SIG-M5 treated with dmso at 0.1 percent for 504 hours (cell line): Measurements from ENCODE around the gene ETFA.
A peak's percentile ranks its signal among the peaks of the same experiment; 100 is the strongest.
"Not testable (repeated sequence)": the region's sequence is repeated elsewhere in the genome, so short reads cannot be mapped to it uniquely, and the experiment has no call there.

Experiments used
- DNase-seq: peaks from one replicate; lab custom pipeline; 2025; ENCODE audit not compliant: unreplicated experiment; lab: John Stamatoyannopoulos, UW

Gene ETFA

DNA sequence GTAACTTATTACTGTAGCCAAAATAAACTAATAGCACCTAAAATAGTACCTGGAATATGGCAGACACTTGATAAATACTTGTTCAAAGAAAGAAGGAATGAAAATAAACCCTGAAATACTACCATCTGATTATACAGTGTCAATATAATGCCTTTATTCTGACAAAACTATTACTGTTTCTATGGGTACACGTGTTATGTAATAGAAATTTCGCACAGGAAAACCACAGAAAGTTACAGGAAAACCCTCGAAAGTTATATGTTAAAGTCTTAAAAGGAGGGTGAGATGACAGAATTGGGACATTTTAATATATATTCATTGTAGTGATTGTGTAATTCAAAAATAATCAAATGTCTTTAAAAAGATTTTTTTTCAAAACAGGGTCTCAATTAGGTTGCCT lies 28.8 kb downstream of the ETFA start:
- DNase-seq, result no peak

GRCh38 chr15:76278651-76279050 lies 32.6 kb downstream of the ETFA start:
- DNase-seq, result no peak

DNA sequence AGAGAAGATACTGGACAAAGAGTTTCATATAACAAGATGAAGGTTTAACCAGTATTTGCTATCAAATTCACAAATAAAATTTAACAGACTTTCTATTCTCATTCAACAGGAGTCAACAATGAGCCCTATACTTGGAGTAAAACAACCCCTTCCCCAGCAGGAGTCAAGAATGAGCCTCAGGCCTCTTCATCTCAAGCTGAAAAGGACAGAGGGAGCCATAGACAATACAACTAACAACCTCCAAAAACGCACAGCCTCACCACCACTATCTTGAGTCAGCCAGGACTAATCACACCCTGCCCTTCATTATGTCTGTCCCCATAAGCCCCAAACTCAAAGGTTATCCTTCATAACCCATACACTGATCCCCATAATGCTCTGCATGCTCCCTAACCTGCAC lies 36.4 kb downstream of the ETFA start:
- DNase-seq, result no peak

- no peak for DNase-seq
Measured at GRCh38 chr15:76274226-76274625, 37.0 kb downstream of the ETFA start.

DNA sequence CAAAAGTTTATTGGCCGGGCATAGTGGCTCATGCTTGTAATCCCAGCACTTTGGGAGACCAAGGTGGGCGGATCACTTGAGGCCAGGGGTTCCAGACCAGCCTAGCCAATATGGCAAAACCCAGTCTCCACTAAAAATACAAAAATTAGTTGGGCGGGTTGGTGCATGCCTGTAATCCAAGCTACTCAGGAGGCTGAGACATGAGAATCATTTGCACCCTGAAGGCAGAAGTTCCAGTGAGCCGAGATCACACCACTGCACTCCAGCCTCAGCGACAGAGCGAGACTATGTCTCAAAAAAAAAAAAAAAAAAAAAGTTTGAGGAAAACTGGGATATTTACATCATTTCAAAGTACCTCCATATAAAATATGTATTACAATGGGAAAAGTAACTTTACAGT lies 40.4 kb downstream of the ETFA start:
- DNase-seq, result no peak

GRCh38 chr15:76267077-76267476 lies 44.2 kb downstream of the ETFA start:
- no peak for DNase-seq

DNA sequence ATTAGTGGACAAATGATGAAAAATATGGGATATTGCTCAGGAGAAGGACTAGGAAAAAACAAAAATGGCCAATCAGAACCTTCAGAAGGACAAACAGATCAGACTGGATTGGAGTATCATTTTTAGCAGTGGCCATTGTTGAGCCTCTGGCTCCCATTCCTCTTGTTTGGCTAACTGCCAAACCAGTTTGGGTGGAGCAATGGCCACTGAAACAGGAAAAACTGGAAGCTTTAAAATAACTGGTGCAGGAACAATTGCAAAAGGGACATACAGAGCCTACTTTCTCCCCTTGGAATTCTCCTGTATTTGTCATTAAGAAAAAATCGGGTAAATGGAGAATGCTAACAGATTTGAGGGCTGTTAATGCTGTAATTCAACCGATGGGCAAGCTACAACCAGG lies 45.5 kb downstream of the ETFA start:
- not testable (repeated sequence) for DNase-seq

DNA sequence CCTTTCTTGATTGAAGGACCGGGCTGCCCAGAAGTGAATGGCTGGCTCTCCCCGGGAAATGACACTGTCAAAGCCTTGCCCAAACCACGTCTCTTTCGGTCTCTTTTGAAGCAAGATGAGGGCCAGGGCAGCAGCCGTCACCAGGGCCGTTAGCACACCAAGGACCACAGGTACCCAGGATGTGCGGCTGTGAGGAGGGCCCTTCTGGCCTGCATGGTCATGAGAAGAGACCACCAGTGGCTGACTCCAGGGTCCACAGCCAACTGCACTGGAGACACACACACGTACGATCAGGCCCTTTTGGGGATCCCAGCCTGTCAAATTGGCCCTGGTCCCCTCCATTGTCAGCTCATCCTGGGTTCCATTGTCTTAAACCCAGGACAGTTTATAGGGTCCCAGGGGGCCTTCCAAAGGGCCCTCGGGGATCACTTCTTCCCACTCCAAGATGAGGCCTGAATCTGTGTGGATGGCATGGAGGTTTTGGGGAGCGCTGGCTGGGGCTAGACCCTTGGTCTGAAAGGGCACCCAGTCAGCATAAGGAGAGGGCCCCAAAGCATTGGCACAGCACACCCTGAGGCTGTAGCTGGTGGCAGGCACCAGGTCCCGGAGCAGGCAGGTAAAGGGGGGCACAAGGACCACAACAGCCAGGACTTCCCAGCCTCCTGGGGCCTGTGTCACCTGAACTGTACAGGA lies 50.9 kb downstream of the ETFA start:
- DNase-seq, result no peak

GRCh38 chr15:76259392-76259791 lies 51.9 kb downstream of the ETFA start:
- no peak for DNase-seq

DNA sequence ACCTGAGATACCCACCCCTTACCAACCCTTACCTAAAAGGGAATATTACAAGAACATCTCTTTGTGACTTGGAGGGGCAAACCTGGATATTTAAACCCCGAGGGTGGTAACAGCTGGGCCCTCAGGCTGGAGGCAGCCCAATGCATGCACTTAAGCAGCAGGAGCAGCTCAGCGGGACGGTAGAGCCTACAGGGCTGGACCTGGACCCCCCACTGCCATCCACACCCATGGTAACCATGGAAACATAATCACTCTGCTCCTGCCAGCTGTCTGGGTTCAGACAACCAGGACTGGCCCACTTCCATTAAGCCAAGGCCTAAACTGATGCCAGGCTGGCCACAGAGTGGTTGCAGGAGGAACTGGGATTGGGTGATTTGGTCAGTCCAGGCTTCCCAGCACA lies 52.8 kb downstream of the ETFA start:
- DNase-seq, result no peak

- no peak for DNase-seq
Measured at GRCh38 chr15:76253691-76254473, 57.4 kb downstream of the ETFA start.

GRCh38 chr15:76252249-76252648 lies 59.0 kb downstream of the ETFA start:
- no peak for DNase-seq

DNA sequence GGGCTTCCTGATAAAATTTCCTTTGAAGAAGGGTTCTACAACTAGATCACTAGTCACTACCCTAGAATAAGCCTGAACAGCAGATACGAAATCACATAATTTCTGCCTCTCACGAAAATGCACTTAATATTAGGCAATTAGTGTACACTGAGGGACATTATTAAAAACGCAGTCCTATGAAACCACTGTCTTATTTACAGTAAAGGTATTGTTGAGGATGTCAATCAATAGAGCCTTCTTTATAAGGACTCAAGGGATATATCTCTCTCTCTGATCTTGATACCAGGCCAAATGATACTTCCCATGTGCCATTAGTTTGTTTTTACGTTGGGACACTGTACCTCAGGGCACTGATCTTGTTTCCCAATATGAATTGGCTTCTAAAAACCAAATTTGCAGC lies 59.6 kb downstream of the ETFA start:
- no peak for DNase-seq

- no peak for DNase-seq
Measured at GRCh38 chr15:76245072-76245610, 66.1 kb downstream of the ETFA start.

- DNase-seq, result no peak
Measured at GRCh38 chr15:76239786-76240185, 71.5 kb downstream of the ETFA start.

GRCh38 chr15:76236350-76236749 lies 74.9 kb downstream of the ETFA start:
- DNase-seq, result no peak

DNA sequence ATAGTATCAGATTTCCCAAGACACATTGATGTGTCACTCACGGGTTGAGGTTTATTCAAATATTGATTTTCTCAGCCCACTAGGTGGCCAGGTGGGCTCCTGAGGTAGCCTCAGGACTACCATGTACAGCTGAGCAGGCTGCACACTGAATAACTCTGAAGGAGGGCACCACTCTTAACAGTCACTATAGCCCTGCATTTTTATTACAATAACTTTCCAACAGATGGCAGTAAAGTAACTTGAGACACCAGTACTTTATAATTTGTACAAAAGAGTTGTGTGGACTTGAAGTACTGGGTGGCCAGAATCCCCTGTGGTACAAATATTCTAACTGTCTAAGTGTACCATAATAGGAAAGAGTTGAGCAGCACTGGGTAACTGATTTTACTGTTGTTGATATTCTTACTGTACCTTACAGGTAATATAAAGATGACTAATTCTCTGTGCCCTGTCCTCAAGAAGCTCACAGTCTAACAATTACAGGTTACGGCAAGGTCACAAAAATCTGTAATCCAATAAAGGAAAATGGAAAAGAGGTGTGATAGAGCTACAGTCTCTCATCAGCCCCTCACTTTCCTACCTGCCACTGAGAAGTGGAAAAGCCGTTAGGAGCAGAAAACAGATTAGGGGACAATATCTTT lies 76.0 kb downstream of the ETFA start:
- peak; percentile 48 for DNase-seq

DNA sequence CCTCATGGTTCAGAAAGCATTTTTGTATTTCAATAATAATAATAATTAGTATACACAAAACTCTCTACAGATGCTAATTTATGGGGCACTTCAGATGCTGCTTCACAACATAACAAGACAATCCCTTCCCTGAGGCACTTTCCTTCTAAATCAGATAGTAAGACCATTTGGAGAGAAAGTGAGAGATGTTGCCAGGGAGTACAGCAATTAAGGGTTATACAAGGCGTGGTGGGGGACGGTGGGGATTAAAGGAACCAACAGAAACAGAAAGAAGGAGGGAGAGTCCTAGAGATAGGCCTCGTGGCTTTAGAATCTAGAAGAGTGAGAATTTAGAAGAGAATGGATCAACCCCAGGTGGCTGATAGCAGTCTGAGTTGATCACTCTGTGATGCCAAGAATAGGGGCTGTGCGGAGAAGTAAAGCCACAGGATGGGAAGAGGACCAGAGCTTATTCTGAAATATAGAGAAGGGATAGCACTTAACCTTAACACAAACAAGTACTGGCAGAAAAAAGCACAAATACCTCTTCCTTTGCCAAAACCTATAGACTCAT lies 76.9 kb downstream of the ETFA start:
- no peak for DNase-seq

DNA sequence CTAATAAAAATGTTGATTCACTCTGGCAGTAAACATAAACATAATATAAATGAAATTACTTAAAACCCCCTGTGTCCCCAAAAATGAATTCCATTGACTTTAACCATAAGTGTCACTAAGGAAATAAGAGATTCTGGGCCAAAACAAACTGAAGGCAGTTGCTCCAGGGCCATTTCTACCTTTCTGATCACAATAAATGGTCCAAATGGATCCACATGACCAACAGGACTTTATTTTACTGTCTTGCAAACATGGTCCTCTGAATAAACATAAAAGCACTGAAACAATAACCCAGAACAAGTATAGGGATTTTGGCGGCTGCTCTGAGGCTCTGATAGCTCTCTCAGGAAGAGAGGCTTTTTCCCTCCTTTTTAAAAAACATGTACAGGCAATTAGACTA lies 77.3 kb downstream of the ETFA start:
- no peak for DNase-seq

- DNase-seq, result no peak
Measured at GRCh38 chr15:76229266-76229665, 82.0 kb downstream of the ETFA start.

GRCh38 chr15:76223521-76223920 lies 87.7 kb downstream of the ETFA start:
- DNase-seq, result no peak

DNA sequence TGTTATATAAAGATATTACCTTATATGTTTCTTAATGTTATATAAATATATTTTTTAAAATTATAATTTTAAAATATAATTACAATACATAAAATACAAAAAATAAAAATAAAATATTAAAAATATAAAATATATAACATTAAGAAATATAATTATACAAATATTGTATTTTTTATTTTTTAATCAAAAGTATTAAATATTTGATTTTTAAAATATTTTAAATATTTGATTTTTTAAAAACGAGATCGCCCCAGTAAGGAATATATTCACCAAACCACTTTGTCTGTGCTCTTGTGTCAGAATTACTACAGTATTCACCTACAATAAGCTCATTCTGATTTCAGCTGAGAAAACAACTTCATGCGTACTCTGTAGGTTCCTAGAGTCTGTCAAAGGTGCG lies 89.1 kb downstream of the ETFA start:
- DNase-seq, result no peak
